Erythroblast (primary cell): Measurements from ENCODE around the gene CHGA.

Experiments
- DNase-seq, 2 experiments: peaks; one replicate each; lab custom pipeline; 2025; lab: John Stamatoyannopoulos, UW
- GATA1 ChIP-seq: IDR thresholded peaks from 2 replicates; pipeline ENCODE4 v1.6.1; 2011; ENCODE audit warnings: low read depth, mild to moderate bottlenecking, control low read depth, low read length, moderate library complexity
- POLR2A ChIP-seq: IDR thresholded peaks from 2 replicates; pipeline ENCODE4 v1.6.1; 2011; ENCODE audit warnings: mild to moderate bottlenecking, low read length

The CHGA gene

DNA sequence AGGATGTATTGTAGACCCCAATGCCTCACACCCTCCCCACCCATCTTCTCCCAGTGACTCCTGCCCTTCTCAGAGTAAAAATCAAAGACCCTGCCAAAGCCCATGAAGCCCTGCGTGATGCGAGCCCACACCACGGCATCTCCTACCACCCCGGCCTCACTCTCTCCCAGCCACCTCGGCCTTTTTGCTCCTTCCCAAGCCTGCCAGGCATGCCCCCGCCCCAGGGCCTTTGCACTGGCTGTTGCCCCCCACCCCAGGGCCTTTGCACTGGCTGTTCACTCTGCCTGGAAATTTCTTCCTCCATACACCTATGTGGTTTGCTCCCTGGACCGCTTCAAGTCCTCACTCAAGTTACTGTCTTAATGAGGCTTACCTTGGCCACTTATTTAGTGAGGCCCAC, 5.0 kb upstream of the CHGA start:
- DNase-seq: no peak
- TF ChIP-seq GATA1: no peak

- DNase-seq: peak in 1 of 2 experiments; percentile 13
- TF ChIP-seq POLR2A: no peak
- TF ChIP-seq GATA1: no peak
Measured at GRCh38 chr14:92920001-92920400, 2.9 kb upstream of the CHGA start.

DNA sequence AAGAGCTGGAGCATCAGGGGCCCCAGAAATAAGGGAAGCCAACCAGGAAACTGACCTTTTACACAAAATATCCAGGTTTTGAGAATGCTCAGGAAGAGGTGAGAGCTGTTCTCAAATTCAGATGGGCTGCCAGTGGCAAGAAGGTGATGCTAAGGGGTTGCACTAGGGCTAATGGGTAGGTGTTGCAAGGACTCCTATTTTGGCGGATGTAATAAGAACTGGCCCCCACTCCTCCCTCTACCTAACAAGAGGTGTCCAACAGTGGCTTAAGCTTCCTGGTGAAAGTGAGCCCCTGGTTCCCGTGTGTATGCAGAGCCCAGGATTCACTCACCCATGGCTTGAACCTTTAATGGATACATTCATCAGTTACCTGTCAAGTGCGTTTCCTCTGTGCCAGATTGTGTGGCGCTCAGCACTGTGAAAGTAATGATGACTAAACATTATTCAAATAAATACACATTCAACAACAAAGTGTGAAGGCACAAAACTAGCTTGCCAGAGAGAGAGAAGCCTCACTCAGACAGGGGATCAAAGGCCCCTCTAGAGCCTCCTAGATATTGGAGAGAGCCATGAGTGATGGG, 705 bp upstream of the CHGA start:
- TF ChIP-seq GATA1: no peak

GRCh38 chr14:92923744-92924103, 774 bp downstream of the CHGA start:
- TF ChIP-seq POLR2A (no peak), GATA1 (no peak)
- no peak for DNase-seq

More for the DNA sequence above, 705 bp upstream of the CHGA start:
- DNase-seq: no peak

DNA sequence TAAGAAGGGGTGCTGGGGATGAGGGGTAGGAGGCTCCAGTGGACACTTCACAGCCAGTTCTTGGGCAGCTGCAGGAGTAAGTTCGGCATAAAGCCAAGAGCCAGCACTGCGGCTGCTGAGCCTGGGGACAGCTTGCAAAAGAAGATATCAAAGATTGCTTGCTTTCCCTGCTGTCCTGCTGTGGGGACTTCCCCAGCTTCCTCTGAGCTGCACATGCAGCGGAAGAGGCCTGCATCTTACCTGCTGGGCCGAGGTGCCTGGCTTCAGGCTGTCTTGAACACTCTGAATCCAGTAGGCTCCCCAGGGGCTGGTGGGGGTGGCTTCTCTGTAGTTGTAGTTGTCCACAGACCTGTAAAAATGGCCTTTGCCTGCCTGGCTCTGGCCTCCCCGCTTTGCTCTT, 1.3 kb downstream of the CHGA start:
- TF ChIP-seq POLR2A: no peak
- TF ChIP-seq GATA1: no peak
- DNase-seq: no peak

- no peak for TF ChIP-seq POLR2A
- no peak for TF ChIP-seq GATA1
- no peak for DNase-seq
Measured at GRCh38 chr14:92925446-92925845, 2.5 kb downstream of the CHGA start.

- no peak for TF ChIP-seq POLR2A
- DNase-seq: no peak
Measured at GRCh38 chr14:92926180-92926845, 3.4 kb downstream of the CHGA start.

- DNase-seq: no peak
- TF ChIP-seq POLR2A (no peak), GATA1 (no peak)
Measured at GRCh38 chr14:92926931-92927330, 4.0 kb downstream of the CHGA start.

- no peak for DNase-seq
- TF ChIP-seq GATA1 (no peak), POLR2A (no peak)
Measured at GRCh38 chr14:92927349-92928257, 4.7 kb downstream of the CHGA start.

GRCh38 chr14:92928258-92928629, 5.3 kb downstream of the CHGA start:
- TF ChIP-seq GATA1: no peak
- no peak for TF ChIP-seq POLR2A
- DNase-seq: no peak

GRCh38 chr14:92928961-92929688, 6.2 kb downstream of the CHGA start:
- TF ChIP-seq GATA1: no peak
- no peak for TF ChIP-seq POLR2A

DNA sequence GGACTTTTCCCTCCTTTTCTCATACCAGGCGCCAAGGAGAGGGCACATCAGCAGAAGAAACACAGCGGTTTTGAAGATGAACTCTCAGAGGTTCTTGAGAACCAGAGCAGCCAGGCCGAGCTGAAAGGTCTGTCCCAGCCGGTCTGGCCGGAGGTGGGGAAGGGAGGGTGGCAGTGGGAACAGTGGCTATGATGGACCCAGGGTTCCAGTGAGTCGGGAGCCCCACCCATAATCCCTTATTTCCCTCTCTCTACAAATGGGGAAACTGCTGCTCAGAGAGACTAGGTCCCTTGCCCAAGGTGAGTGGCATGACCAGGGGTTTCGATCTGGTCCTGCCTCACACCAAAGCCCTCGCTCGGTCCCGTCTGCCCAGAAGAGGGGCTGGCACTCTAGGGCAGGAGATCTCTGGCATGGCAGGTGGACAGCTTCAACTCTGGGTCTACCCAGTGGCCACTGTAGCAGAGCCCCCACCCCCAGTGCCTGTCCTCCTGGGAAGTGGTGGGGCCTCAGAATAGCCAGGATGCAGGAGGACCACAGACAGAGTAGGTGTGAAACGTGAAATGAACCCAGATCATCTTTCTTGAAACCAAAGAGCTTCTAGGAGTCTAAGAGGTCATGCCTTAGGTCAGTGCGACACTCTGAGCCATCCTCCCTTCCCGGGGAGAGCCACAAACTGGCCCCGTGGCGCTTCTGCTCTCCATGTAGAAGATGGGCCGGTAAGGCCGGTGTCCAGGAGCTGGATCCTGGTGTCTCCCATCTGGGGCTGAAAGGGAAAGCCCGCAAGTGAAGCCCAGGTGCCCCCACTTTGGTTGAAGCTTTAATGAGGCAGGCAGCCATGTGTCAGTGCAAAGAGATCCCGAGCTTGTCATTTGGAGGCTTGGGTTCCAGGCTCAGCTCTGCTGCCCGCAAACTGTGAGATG, 7.0 kb downstream of the CHGA start:
- no peak for DNase-seq
- TF ChIP-seq POLR2A (no peak), GATA1 (no peak)

More at GRCh38 chr14:92928961-92929688, 6.2 kb downstream of the CHGA start:
- DNase-seq: no peak

GRCh38 chr14:92930737-92931602, 8.0 kb downstream of the CHGA start:
- TF ChIP-seq POLR2A (no peak), GATA1 (no peak)
- DNase-seq: no peak
